Mucosa of gallbladder (tissue), 1 donor: Measurements from ENCODE around the gene TRPM6. TPM values are rescaled to one million over a fixed set of nuclear protein-coding genes. Genes with fewer than 3 reads are reported as not detected.
"Not testable (repeated sequence)": the region's sequence is repeated elsewhere in the genome, so short reads cannot be mapped to it uniquely, and the experiment has no call there.

Source experiments
- DNase-seq: peaks from one replicate; pipeline ENCODE4 v3.0.0-alpha.2; 2020; ENCODE audit warnings: low spot score
- total RNA-seq: library from RNA; stranded (reverse); gene quantifications from one replicate; pipeline ENCODE4 v1.2.1, GENCODE V29; 2021
- donor health status: DM: no; HTN: no; CAD: no.

Gene TRPM6
- total RNA-seq = 0.29 TPM

- DNase-seq = peak; percentile 50
Measured at GRCh38 chr9:74887041-74887980, at the start of gene TRPM6. Gene TRPM6, minus strand, starts transcription at chr9:74887921. Its CDS starts 65 bp downstream, at chr9:74887856.

- no peak for DNase-seq
Measured at GRCh38 chr9:74935008-74935407, 47.3 kb upstream of the TRPM6 start.

GRCh38 chr9:74921737-74922136 is 34.0 kb upstream of the TRPM6 start:
- DNase-seq = no peak

- DNase-seq = no peak
Measured at GRCh38 chr9:74920944-74921626, 33.4 kb upstream of the TRPM6 start.

- DNase-seq = no peak
Measured at GRCh38 chr9:74910036-74910435, 22.3 kb upstream of the TRPM6 start.

- DNase-seq = no peak
Measured at GRCh38 chr9:74908665-74909064, 20.9 kb upstream of the TRPM6 start.

- no peak for DNase-seq
Measured at GRCh38 chr9:74907085-74907484, 19.4 kb upstream of the TRPM6 start.

GRCh38 chr9:74901001-74901400 is 13.3 kb upstream of the TRPM6 start:
- no peak for DNase-seq

GRCh38 chr9:74888449-74888848 is 728 bp upstream of the TRPM6 start:
- not testable (repeated sequence) for DNase-seq

GRCh38 chr9:74887981-74888370 is 255 bp upstream of the TRPM6 start:
- no peak for DNase-seq

- DNase-seq = no peak
Measured at GRCh38 chr9:74876382-74876949, 11.3 kb downstream of the TRPM6 start.

GRCh38 chr9:74875656-74876055 is 12.1 kb downstream of the TRPM6 start:
- no peak for DNase-seq

GRCh38 chr9:74874220-74874619 is 13.5 kb downstream of the TRPM6 start:
- DNase-seq = no peak

GRCh38 chr9:74872619-74873233 is 15.0 kb downstream of the TRPM6 start:
- DNase-seq = no peak

GRCh38 chr9:74867483-74867882 is 20.2 kb downstream of the TRPM6 start:
- DNase-seq = no peak

- DNase-seq = no peak
Measured at GRCh38 chr9:74865177-74865576, 22.5 kb downstream of the TRPM6 start.

- no peak for DNase-seq
Measured at GRCh38 chr9:74861773-74862474, 25.8 kb downstream of the TRPM6 start.

GRCh38 chr9:74861071-74861470 is 26.6 kb downstream of the TRPM6 start:
- no peak for DNase-seq

- DNase-seq = not testable (repeated sequence)
Measured at GRCh38 chr9:74860247-74860646, 27.5 kb downstream of the TRPM6 start.

- no peak for DNase-seq
Measured at GRCh38 chr9:74859786-74860185, 27.9 kb downstream of the TRPM6 start.

GRCh38 chr9:74858751-74859414 is 28.8 kb downstream of the TRPM6 start:
- no peak for DNase-seq
